ENCODE measurements around the gene HPD. TPM values are rescaled to one million over a fixed set of nuclear protein-coding genes. Genes with fewer than 3 reads are reported as not detected.
"Not testable (repeated sequence)": the region's sequence is repeated elsewhere in the genome, so short reads cannot be mapped to it uniquely, and the experiment has no call there.

The HPD gene
- polyA plus RNA-seq, 1 of the 3 experiments (the other 2 are of a cell fraction): 1.9 TPM

DNA sequence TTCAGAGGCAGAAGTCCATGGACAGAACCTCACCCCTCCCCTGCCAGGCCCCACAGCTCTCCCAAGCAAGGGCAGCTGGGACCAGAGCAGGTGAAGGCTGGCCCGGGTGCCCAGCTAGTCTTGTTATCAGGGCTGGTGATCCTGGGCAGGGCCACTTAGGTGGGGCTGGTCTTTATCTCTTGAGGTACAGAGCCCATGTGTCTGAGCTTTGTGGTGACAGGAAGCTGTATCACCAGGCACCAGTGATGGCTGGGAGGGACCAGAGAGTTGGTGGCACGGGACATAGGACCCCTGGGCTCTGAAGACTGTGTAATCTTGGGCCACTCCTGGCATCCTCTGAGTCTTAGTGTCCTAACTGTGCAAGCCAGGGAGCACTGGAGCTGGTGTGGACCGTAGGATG is 12.8 kb upstream of the HPD start:
- no peak for DNase-seq
- CTCF ChIA-PET: interaction anchor here (1.1 to 3.9 kb wide), 6 partner anchors 9 to 77 kb away, joined by 3 to 25 read pairs (median 10); partner anchors contain the start of genes PSMD9 and RHOF
- 91% methylated on average over 2 of the region's 3 CpGs for WGBS (ENCODE audit: low lambda C conversion rate)
- Histone ChIP-seq H3K4me2 (no peak overlapping the region), H3K27ac (ENCODE audit: low read depth in 2 of 2, low read length in 1 of 2) (peak overlapping the region; percentile 16 to 85; a peak in 2 of 4 replicates), H3K9me2 (no peaks in the 10 kb centered on the region), H3K4me1 (ENCODE audit: control insufficient read depth in 1 of 2, insufficient read depth in 2 of 2, low read depth in 1 of 2, low read length in 1 of 2) (peaks cover 10 to 13% of the 10 kb centered on the region in 2 experiments; a peak in 3 of 4 replicates), H3K4me3 (ENCODE audit: low read depth in 2 of 2, low read length in 1 of 2) (no peak overlapping the region), H3K36me3 (replicated peaks in 1 of 2; ENCODE audit: control insufficient read depth in 1 of 2, insufficient read depth in 2 of 2, low read length in 1 of 2) (no peaks in the 10 kb centered on the region), H3F3A (replicated peaks; ENCODE audit: insufficient read depth) (peaks cover 21% of the 10 kb centered on the region), H4K20me1 (ENCODE audit: insufficient read depth) (no peaks in the 10 kb centered on the region), H3K9ac (no peak overlapping the region), H3K9me3 (no peaks in the 10 kb centered on the region), H3K79me2 (ENCODE audit: insufficient read depth) (no peaks in the 10 kb centered on the region), H2AFZ (ENCODE audit: low read depth) (no peak overlapping the region), H3K27me3 (ENCODE audit: insufficient read depth) (no peaks in the 10 kb centered on the region)
- POLR2A ChIA-PET: interaction anchor here (1.0 to 2.0 kb wide), 3 partner anchors 10 to 60 kb away, joined by 4 to 10 read pairs (median 4); partner anchors contain the start of gene PSMD9
- no peak for TF ChIP-seq TCF12 (IDR thresholded peaks at IDR 0.05)
- TF ChIP-seq, protein P1, sequence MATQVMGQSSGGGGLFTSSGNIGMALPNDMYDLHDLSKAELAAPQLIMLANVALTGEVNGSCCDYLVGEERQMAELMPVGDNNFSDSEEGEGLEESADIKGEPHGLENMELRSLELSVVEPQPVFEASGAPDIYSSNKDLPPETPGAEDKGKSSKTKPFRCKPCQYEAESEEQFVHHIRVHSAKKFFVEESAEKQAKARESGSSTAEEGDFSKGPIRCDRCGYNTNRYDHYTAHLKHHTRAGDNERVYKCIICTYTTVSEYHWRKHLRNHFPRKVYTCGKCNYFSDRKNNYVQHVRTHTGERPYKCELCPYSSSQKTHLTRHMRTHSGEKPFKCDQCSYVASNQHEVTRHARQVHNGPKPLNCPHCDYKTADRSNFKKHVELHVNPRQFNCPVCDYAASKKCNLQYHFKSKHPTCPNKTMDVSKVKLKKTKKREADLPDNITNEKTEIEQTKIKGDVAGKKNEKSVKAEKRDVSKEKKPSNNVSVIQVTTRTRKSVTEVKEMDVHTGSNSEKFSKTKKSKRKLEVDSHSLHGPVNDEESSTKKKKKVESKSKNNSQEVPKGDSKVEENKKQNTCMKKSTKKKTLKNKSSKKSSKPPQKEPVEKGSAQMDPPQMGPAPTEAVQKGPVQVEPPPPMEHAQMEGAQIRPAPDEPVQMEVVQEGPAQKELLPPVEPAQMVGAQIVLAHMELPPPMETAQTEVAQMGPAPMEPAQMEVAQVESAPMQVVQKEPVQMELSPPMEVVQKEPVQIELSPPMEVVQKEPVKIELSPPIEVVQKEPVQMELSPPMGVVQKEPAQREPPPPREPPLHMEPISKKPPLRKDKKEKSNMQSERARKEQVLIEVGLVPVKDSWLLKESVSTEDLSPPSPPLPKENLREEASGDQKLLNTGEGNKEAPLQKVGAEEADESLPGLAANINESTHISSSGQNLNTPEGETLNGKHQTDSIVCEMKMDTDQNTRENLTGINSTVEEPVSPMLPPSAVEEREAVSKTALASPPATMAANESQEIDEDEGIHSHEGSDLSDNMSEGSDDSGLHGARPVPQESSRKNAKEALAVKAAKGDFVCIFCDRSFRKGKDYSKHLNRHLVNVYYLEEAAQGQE (IDR thresholded peaks at IDR 0.05; ENCODE audit: low read depth, low read length): no peak
- TF ChIP-seq TAF1 (IDR thresholded peaks at IDR 0.05; ENCODE audit: borderline replicate concordance, low read depth, low read length): no peak
- TF ChIP-seq SMC3 (IDR thresholded peaks at IDR 0.05; ENCODE audit: low read depth, low read length): no peak
- no peak for TF ChIP-seq RCOR1 (IDR thresholded peaks at IDR 0.05; ENCODE audit: low read length)
- TF ChIP-seq RAD21 (IDR thresholded peaks at IDR 0.05; ENCODE audit: low read length): no peak
- no peak for TF ChIP-seq RXRA (IDR thresholded peaks at IDR 0.05; ENCODE audit: borderline replicate concordance, low read depth)
- no peak for TF ChIP-seq FOXJ3 (CRISPR knock-in tag; IDR thresholded peaks at IDR 0.05)

- POLR2A ChIA-PET: interaction anchor here (0.6 kb wide), 1 partner anchor 31 kb away, joined by 4 read pairs; no protein-coding TSS in a partner anchor
- CTCF ChIA-PET: interaction anchor here (2.3 to 3.6 kb wide), 3 partner anchors 19 to 75 kb away, joined by 13 to 17 read pairs (median 14); partner anchors contain the start of genes PSMD9 and RHOF
- WGBS (ENCODE audit: low lambda C conversion rate): 93% methylated on average over 8 of the region's 8 CpGs
Observed at GRCh38 chr12:121869229-121869628, 10.6 kb upstream of the HPD start.

More at GRCh38 chr12:121869229-121869628, 10.6 kb upstream of the HPD start:
- not testable (repeated sequence) for H3K9me2 ChIP-seq; H3K27ac ChIP-seq (ENCODE audit: low read depth in 2 of 2, low read length in 1 of 2); H3K4me2 ChIP-seq; H4K20me1 ChIP-seq (ENCODE audit: insufficient read depth); H2AFZ ChIP-seq (ENCODE audit: low read depth); H3K4me3 ChIP-seq (ENCODE audit: low read depth in 2 of 2, low read length in 1 of 2); H3K9me3 ChIP-seq; H3K36me3 ChIP-seq (replicated peaks in 1 of 2; ENCODE audit: control insufficient read depth in 1 of 2, insufficient read depth in 2 of 2, low read length in 1 of 2); H3K79me2 ChIP-seq (ENCODE audit: insufficient read depth); DNase-seq; H3K9ac ChIP-seq; H3K27me3 ChIP-seq (ENCODE audit: insufficient read depth)
- peaks cover 10 to 13% of the 10 kb centered on the region in 2 experiments; a peak in 3 of 4 replicates for H3K4me1 ChIP-seq (ENCODE audit: control insufficient read depth in 1 of 2, insufficient read depth in 2 of 2, low read depth in 1 of 2, low read length in 1 of 2)
- peaks cover 21% of the 10 kb centered on the region for H3F3A ChIP-seq (replicated peaks; ENCODE audit: insufficient read depth)
